Measurements from ENCODE around the gene LGR6.
"Not testable (repeated sequence)": the region's sequence is repeated elsewhere in the genome, so short reads cannot be mapped to it uniquely, and the experiment has no call there.

The LGR6 gene

GRCh38 chr1:202234331-202235002 is 40.9 kb downstream of the LGR6 start:
- TF ChIP-seq YY1 (IDR thresholded peaks at IDR 0.05; ENCODE audit: insufficient read depth, insufficient read length) (no peak), SUZ12 (IDR thresholded peaks at IDR 0.05; ENCODE audit: extremely low read depth, insufficient read depth, insufficient read length) (no peak), ZNF274 (IDR thresholded peaks at IDR 0.05; ENCODE audit: low read depth, low read length) (no peak)
- Histone ChIP-seq H3K27me3 (ENCODE audit: insufficient read depth, insufficient read length) (no peaks in the 10 kb centered on the region), H3K9me3 (ENCODE audit: insufficient read depth, low read length) (no peaks in the 10 kb centered on the region), H3K36me3 (ENCODE audit: insufficient read depth, insufficient read length, low read length) (no peaks in the 10 kb centered on the region), H3K4me3 (ENCODE audit: insufficient read length, low read depth) (no peak overlapping the region), H3K4me1 (ENCODE audit: insufficient read depth, insufficient read length) (peaks cover 25% of the 10 kb centered on the region), H3K9ac (ENCODE audit: insufficient read length, low read depth) (no peak overlapping the region)
- DNase-seq (ENCODE audit: low read depth, low spot score): no peak

- Histone ChIP-seq H3K36me3 (ENCODE audit: insufficient read depth, insufficient read length, low read length) (no peaks in the 10 kb centered on the region), H3K4me1 (ENCODE audit: insufficient read depth, insufficient read length) (peaks cover 25% of the 10 kb centered on the region), H3K4me3 (ENCODE audit: insufficient read length, low read depth) (no peak overlapping the region), H3K9ac (ENCODE audit: insufficient read length, low read depth) (no peak overlapping the region), H3K9me3 (ENCODE audit: insufficient read depth, low read length) (no peaks in the 10 kb centered on the region), H3K27me3 (ENCODE audit: insufficient read depth, insufficient read length) (no peaks in the 10 kb centered on the region)
- TF ChIP-seq ZNF274 (IDR thresholded peaks at IDR 0.05; ENCODE audit: low read depth, low read length): no peak
- no peak for TF ChIP-seq SUZ12 (IDR thresholded peaks at IDR 0.05; ENCODE audit: extremely low read depth, insufficient read depth, insufficient read length)
- TF ChIP-seq YY1 (IDR thresholded peaks at IDR 0.05; ENCODE audit: insufficient read depth, insufficient read length): no peak
- no peak for DNase-seq (ENCODE audit: low read depth, low spot score)
Observed at GRCh38 chr1:202235003-202235660, 41.5 kb downstream of the LGR6 start.

- no peaks in the 10 kb centered on the region for H3K27me3 ChIP-seq (ENCODE audit: insufficient read depth, insufficient read length)
- H3K4me1 ChIP-seq (ENCODE audit: insufficient read depth, insufficient read length): peaks cover 23% of the 10 kb centered on the region
- peak; percentile 89 for DNase-seq (ENCODE audit: low read depth, low spot score)
- H3K36me3 ChIP-seq (ENCODE audit: insufficient read depth, insufficient read length, low read length): no peaks in the 10 kb centered on the region
- peak overlapping the region; percentile 29 for H3K4me3 ChIP-seq (ENCODE audit: insufficient read length, low read depth)
- TF ChIP-seq YY1 (IDR thresholded peaks at IDR 0.05; ENCODE audit: insufficient read depth, insufficient read length) (no peak), ZNF274 (IDR thresholded peaks at IDR 0.05; ENCODE audit: low read depth, low read length) (no peak), SUZ12 (IDR thresholded peaks at IDR 0.05; ENCODE audit: extremely low read depth, insufficient read depth, insufficient read length) (no peak)
- H3K9me3 ChIP-seq (ENCODE audit: insufficient read depth, low read length): no peaks in the 10 kb centered on the region
- H3K9ac ChIP-seq (ENCODE audit: insufficient read length, low read depth): peak overlapping the region; percentile 53
Observed at GRCh38 chr1:202235856-202236837, 42.5 kb downstream of the LGR6 start.

GRCh38 chr1:202237052-202237451 is 43.5 kb downstream of the LGR6 start:
- peak overlapping the region; percentile 44 for H3K9ac ChIP-seq (ENCODE audit: insufficient read length, low read depth)
- H3K4me3 ChIP-seq (ENCODE audit: insufficient read length, low read depth): no peak overlapping the region
- H3K36me3 ChIP-seq (ENCODE audit: insufficient read depth, insufficient read length, low read length): no peaks in the 10 kb centered on the region
- DNase-seq (ENCODE audit: low read depth, low spot score): peak; percentile 84
- H3K27me3 ChIP-seq (ENCODE audit: insufficient read depth, insufficient read length): no peaks in the 10 kb centered on the region
- H3K9me3 ChIP-seq (ENCODE audit: insufficient read depth, low read length): no peaks in the 10 kb centered on the region
- H3K4me1 ChIP-seq (ENCODE audit: insufficient read depth, insufficient read length): peaks cover 25% of the 10 kb centered on the region
- TF ChIP-seq YY1 (IDR thresholded peaks at IDR 0.05; ENCODE audit: insufficient read depth, insufficient read length): no peak
- no peak for TF ChIP-seq ZNF274 (IDR thresholded peaks at IDR 0.05; ENCODE audit: low read depth, low read length)
- TF ChIP-seq SUZ12 (IDR thresholded peaks at IDR 0.05; ENCODE audit: extremely low read depth, insufficient read depth, insufficient read length): no peak

GRCh38 chr1:202238914-202239313 is 45.3 kb downstream of the LGR6 start:
- Histone ChIP-seq H3K4me3 (ENCODE audit: insufficient read length, low read depth) (no peak overlapping the region), H3K36me3 (ENCODE audit: insufficient read depth, insufficient read length, low read length) (no peaks in the 10 kb centered on the region), H3K4me1 (ENCODE audit: insufficient read depth, insufficient read length) (peaks cover 23% of the 10 kb centered on the region), H3K9me3 (ENCODE audit: insufficient read depth, low read length) (no peaks in the 10 kb centered on the region), H3K27me3 (ENCODE audit: insufficient read depth, insufficient read length) (no peaks in the 10 kb centered on the region), H3K9ac (ENCODE audit: insufficient read length, low read depth) (no peak overlapping the region)
- TF ChIP-seq ZNF274 (IDR thresholded peaks at IDR 0.05; ENCODE audit: low read depth, low read length) (no peak), YY1 (IDR thresholded peaks at IDR 0.05; ENCODE audit: insufficient read depth, insufficient read length) (no peak), SUZ12 (IDR thresholded peaks at IDR 0.05; ENCODE audit: extremely low read depth, insufficient read depth, insufficient read length) (no peak)
- no peak for DNase-seq (ENCODE audit: low read depth, low spot score)

GRCh38 chr1:202240226-202240625 is 46.6 kb downstream of the LGR6 start:
- H3K27me3 ChIP-seq (ENCODE audit: insufficient read depth, insufficient read length); H3K4me3 ChIP-seq (ENCODE audit: insufficient read length, low read depth); H3K36me3 ChIP-seq (ENCODE audit: insufficient read depth, insufficient read length, low read length); H3K9me3 ChIP-seq (ENCODE audit: insufficient read depth, low read length); DNase-seq (ENCODE audit: low read depth, low spot score); H3K9ac ChIP-seq (ENCODE audit: insufficient read length, low read depth): not testable (repeated sequence)
- H3K4me1 ChIP-seq (ENCODE audit: insufficient read depth, insufficient read length): peaks cover 15% of the 10 kb centered on the region

GRCh38 chr1:202240956-202241355 is 47.4 kb downstream of the LGR6 start:
- H3K4me3 ChIP-seq (ENCODE audit: insufficient read length, low read depth): no peak overlapping the region
- no peaks in the 10 kb centered on the region for H3K36me3 ChIP-seq (ENCODE audit: insufficient read depth, insufficient read length, low read length)
- no peaks in the 10 kb centered on the region for H3K27me3 ChIP-seq (ENCODE audit: insufficient read depth, insufficient read length)
- no peak for DNase-seq (ENCODE audit: low read depth, low spot score)
- H3K9me3 ChIP-seq (ENCODE audit: insufficient read depth, low read length): no peaks in the 10 kb centered on the region
- TF ChIP-seq YY1 (IDR thresholded peaks at IDR 0.05; ENCODE audit: insufficient read depth, insufficient read length) (no peak), SUZ12 (IDR thresholded peaks at IDR 0.05; ENCODE audit: extremely low read depth, insufficient read depth, insufficient read length) (no peak), ZNF274 (IDR thresholded peaks at IDR 0.05; ENCODE audit: low read depth, low read length) (no peak)
- no peak overlapping the region for H3K9ac ChIP-seq (ENCODE audit: insufficient read length, low read depth)
- peaks cover 15% of the 10 kb centered on the region for H3K4me1 ChIP-seq (ENCODE audit: insufficient read depth, insufficient read length)

All from NT2/D1 (cell line).